Stimulated activated CD4-positive, alpha-beta T cell treated with anti-CD3 and anti-CD28 coated beads, Interleukin-2, amount 100 ng/mL, for 48 hours (primary cell): ENCODE data around the gene ASB10.
A peak's percentile ranks its signal among the peaks of the same experiment; 100 is the strongest.

Experiments used
- DNase-seq, 2 donors: peaks; one replicate each; pipeline ENCODE4 v3.0.0-alpha.2; 2020

ASB10 gene

GRCh38 chr7:151185762-151186639 is 1.0 kb downstream of the ASB10 start:
- no peak for DNase-seq

DNA sequence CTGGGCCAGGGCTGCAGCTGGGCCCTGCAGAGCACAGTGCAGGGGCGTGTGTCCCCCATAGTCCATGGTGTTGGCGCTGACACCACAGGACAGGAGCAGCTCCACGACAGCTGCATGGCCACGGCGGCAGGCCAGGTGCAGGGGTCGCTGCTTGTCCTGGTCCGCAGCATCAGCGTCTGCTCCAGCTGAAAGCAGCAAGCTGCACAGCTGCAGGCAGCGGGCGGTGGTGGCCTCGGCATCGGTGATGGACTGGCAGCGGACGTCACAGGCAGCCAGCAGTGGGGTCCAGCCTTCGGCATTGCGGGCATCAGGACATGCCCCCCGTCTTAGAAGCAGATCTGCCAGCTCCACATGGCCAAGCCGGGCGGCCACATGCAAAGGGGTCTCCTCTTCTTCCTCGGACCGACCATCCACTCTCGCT is 6.0 kb downstream of the ASB10 start:
- DNase-seq, result no peak

DNA sequence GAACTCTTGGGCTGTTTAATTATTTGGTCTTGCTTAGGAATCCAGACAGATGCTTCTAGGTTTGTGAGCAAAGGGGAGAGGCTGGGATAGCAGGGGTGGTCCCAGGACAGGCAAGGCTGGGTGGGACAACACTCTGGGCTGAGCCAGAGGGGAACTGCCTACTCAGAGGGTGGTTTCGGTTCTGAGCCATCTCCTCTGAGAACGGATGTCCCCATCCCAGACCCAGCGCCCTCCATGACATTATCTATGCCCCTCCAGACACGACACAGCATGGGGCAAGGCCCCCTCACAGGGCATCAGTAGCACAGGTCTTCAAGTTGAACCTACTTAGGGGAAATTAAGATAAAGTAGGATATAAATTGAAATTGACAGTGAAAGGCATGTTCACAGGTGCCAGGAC is 7.1 kb downstream of the ASB10 start:
- no peak for DNase-seq

DNA sequence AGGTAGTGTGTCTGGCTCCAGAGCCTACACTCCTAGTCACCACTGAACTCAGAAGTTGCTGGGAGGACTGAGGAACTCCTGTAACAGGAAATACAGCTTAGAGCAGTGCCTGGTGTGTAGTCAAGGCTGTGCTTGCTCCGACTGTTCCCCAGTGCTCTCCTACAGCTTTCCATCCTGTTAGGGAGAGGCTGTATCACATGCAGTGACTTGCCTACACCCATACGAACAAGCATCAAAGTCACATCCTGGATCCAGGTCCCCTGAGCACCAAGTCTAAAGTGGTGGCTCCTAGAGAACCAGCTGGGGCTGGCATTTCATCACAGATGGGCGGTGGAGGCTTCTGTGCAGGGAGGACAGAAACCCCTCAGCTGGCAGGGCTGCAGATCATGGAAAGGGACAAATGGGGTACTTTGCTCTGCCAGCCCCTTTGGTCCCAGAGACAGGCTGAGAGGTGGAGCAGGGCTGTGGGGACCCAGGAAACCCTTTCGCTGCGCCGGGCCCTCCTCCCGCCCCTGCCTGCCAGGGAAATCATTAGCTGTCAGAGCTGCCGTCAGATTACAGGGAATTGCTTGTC is 7.7 kb downstream of the ASB10 start:
- no peak for DNase-seq

- DNase-seq, result no peak
Measured at GRCh38 chr7:151178831-151179230, 8.2 kb downstream of the ASB10 start.

DNA sequence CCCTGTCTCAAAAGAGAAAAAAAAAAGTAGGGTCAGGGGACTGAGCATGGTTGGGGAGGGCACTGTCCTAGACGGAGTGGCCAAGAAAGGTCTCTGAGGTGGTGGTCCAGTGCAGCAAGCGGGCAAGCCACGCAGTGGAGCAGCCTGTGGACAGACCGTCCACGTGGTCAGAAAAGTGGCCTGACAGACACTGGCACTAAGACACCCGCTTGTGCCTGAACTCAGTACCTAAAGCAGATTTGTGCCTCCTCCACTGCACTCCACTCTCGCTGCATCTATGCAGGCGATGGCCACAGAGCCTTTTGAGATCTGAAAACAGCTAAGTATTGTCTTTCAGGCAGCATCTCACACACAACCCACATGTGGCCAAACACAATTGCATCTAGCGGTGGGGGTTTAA is 8.8 kb downstream of the ASB10 start:
- no peak for DNase-seq

GRCh38 chr7:151177310-151177709 is 9.7 kb downstream of the ASB10 start:
- no peak for DNase-seq

GRCh38 chr7:151176401-151176800 is 10.6 kb downstream of the ASB10 start:
- DNase-seq, result no peak

- DNase-seq, result no peak
Measured at GRCh38 chr7:151175793-151176311, 11.2 kb downstream of the ASB10 start.

GRCh38 chr7:151175047-151175792 is 11.8 kb downstream of the ASB10 start:
- DNase-seq, result no peak

GRCh38 chr7:151174246-151175046 is 12.6 kb downstream of the ASB10 start:
- peak in 1 of 2 donors; percentile 22 for DNase-seq

DNA sequence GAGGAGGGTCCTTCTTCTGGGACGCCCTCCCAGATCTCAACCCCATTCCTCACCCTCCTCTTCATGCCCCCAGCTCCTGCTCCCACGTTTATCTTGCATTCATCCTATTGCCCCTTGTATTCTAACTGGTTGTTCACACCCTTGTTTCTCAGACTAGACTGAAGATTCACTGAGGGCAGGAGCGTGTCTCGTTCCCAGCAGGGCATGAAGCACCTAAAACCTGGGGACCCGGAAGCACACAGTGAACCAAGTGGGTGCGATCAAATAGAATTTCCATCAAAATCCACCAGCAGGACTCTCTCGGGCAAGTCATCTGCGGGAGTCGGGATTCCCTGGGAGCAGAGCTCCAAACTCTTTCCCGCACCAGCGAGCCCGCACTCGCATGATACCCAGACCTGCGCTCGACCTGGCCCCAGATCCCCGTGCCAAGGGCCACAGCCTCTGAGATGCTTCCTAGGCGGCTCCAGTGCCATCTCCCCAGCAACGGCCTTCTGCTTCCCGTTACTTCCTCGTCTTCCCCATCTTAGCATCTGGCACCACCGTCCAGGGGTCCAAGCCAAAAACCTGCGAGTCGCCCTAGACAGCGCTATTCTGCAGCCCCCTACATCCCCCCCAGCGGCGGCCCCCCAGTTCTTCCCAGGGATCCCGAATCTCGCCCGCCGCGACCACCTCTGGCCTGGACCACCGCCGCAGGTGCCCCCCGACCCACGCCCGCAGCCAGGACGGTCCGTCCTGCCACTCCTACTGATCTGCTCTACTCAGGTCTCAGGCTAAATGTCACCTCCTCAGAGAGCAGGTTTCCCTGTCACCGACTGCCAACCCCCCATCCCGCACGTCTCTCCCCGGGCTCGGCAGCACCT is 13.4 kb downstream of the ASB10 start:
- DNase-seq, result no peak

DNA sequence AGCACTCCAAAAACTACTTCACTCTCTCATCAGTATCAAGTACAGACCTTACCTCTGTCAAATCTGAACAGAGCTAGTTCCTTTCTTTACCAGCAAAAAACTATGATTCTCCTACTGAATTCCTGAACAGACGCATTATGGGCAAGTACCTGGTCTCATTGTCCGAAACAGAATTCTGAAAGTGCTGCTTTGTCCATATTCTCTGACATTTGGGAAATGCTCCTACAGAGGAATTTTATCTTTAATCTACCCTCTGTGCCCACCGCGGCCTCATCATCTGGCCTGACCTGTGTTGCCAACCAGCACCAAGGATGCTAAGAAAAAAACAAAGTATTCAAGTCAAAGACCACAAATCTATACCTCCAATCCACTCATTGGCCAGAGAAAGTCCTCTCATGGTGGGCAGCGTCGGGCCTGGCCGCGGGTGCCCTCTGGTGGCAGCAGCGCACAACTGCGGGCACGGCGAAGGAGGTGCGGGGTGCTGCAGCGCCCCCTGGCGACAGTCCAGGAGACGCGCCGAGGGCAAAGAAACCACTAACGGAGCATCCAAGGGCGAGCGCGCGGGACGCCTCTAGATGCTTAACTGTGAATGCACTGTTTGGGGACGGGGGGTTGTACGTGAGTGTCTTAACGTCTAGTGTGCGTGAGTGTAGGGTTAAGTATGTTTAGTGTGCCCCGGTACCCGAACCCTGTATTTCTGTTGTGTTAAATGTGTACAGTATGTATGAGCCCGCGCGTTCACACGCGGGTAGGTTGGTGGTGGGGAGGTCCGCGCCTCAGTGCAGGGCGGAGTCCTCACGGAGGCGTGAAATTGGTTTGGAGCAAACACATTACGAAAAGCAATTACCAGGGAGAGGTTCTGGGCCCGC is 14.5 kb downstream of the ASB10 start:
- peak; percentile 80 to 86 for DNase-seq

DNA sequence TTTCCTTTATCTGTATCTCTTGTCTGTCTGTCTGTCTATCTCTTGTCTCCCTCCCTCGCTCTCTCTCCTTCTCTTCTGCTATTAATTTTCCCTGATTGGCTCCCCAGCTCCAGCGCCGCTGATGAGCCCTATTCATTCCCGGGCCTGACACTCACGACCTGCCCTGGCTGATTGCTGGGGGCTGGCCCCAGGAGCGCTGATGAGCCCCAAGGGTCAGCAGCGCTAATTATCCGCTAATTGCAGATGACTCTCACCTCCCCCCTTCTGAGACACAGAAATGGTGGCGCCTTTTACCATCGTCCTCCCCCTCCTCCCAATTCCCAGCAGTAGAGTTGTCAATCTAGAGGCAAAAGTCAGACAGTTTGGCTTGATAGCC is 18.3 kb downstream of the ASB10 start:
- DNase-seq, result no peak

DNA sequence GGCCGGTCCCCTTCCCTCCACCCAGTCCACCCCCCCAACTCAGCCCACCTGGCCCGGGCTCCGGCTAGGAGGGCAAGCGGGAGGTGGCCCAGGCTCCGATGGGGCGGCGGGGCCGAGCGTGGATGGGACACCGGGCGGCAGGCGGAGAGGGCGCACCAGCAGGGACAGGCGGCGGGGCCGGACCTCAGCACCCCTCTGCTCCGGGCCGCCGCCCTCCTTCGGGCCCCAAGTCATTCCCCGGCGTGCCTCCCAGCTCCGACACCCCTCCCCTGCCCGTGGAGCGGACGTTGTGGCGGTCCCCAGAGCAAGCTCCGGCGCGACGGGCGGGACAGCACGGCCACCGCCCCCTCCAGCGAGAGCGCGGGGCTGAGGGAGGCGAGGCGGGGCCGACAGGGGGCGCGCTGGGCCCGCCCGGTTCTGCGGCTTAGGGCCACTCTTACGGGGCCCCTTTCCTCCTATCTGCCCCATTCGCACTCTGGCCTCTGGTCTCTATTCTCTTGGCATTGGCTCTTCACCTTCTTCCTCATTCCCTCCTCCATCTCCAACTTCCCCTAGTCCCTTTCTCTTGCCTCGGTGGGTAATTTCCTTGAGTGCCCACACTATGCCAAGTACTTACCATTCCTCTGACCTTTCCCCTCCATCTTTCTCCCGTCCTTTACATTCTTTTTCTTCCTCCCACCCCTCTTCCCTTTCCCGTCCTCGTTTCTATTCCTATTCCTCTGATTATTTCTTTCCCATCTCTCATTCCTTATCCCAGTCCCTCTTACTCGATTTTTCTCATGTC is 18.9 kb downstream of the ASB10 start:
- DNase-seq, result peak; percentile 67 to 68

GRCh38 chr7:151167197-151167961 is 19.7 kb downstream of the ASB10 start, which contains the start of gene GBX1:
Gene GBX1, minus strand, starts transcription at chr7:151167694. Its CDS starts 146 bp downstream, at chr7:151167548.
- no peak for DNase-seq

- DNase-seq, result no peak
Measured at GRCh38 chr7:151166629-151167196, 20.3 kb downstream of the ASB10 start.

DNA sequence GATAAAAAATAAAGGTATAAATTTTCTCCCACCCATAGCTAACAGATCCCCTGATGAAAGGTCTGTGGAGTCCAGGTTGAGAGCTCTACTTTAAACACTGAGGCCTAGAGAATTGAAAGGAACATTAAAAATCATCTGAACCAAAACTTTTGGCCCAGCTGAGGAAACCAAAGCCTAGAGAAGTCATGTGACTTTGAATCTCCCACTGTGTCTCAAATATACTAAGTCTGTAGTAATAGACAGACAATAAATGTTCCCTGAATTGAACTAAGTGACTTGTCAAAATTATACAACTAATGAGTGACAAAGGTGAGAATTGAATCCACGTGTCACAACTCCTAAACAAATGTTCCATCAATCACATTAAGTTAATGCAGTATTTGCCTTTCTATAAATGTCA is 25.3 kb downstream of the ASB10 start:
- DNase-seq, result no peak
